B cell (primary cell): ENCODE data around the gene CST9L. TPM values are rescaled to one million over a fixed set of nuclear protein-coding genes. Genes with fewer than 3 reads are reported as not detected.

ENCODE experiments used
- ATAC-seq: fragments of 200-7000 bp; cut with Tn5 transposase; one replicate; pipeline ENCODE4 v1.10.0; 2021; ENCODE audit warnings: low read depth, mild to moderate bottlenecking, moderate number of reproducible peaks, moderate library complexity
- CTCF ChIA-PET: fragments of 350-600 bp; sonication (Branson Sonifier 250); formaldehyde crosslinking; loops from one replicate; lab custom pipeline; 2021; ENCODE audit warnings: antibody characterized with exemption, inconsistent platforms; lab: Charles Lee
- POLR2A ChIA-PET: fragments of 350-600 bp; sonication (Branson Sonifier 250); formaldehyde crosslinking; loops from one replicate; lab custom pipeline; 2021; ENCODE audit warnings: antibody characterized with exemption; lab: Charles Lee
- DNase-seq: peaks from one replicate; pipeline ENCODE4 v3.0.0; 2013
- H2AFZ ChIP-seq: 2 replicates; pipeline ENCODE4 v1.6.1; 2012; ENCODE audit warnings: mild to moderate bottlenecking, low read depth, low read length; ENCODE audit not compliant: insufficient read depth, poor library complexity, severe bottlenecking
- H3K27ac ChIP-seq, 2 donors: 1 replicate in 1 of 2; 2 replicates in 1 of 2; pipeline ENCODE4 v1.5.1; 2012 to 2013; ENCODE audit warnings: low read length in 2 of 2, mild to moderate bottlenecking in 2 of 2, moderate library complexity in 1 of 2
- H3K27me3 ChIP-seq, 4 experiments: fragments of 200-600 bp in 1 of 4; sonication (generic) in 1 of 4; replicated peaks in 1 of 4; 1 replicate in 2 of 4; 2 replicates in 2 of 4; pipeline versions ENCODE4 v1.6.1 to v1.7.0; 2013 to 2016; ENCODE audit warnings: low read length in 3 of 4, mild to moderate bottlenecking in 2 of 4, mixed read lengths in 1 of 4, moderate library complexity in 1 of 4; ENCODE audit not compliant: insufficient read depth in 4 of 4, control insufficient read depth in 3 of 4; ENCODE audit errors: control extremely low read depth in 1 of 4
- H3K36me3 ChIP-seq, 2 experiments: replicated peaks in 1 of 2; 1 replicate in 1 of 2; 2 replicates in 1 of 2; pipeline versions ENCODE4 v1.6.1 to v1.7.1; 2013; ENCODE audit warnings: low read length in 1 of 2; ENCODE audit not compliant: insufficient read depth in 2 of 2, control insufficient read depth in 1 of 2; ENCODE audit errors: control extremely low read depth in 1 of 2, extremely low read depth in 1 of 2
- H3K4me1 ChIP-seq, 2 donors: fragments of 200-600 bp in 1 of 2; sonication (generic) in 1 of 2; 1 replicate in 1 of 2; 2 replicates in 1 of 2; pipeline versions ENCODE4 v1.5.1 to v1.6.1; 2013 to 2017; ENCODE audit warnings: low read length in 2 of 2; ENCODE audit not compliant: control insufficient read depth in 2 of 2, insufficient read depth in 2 of 2
- H3K4me2 ChIP-seq: replicated peaks from 2 replicates; pipeline ENCODE3; 2012; ENCODE audit warnings: mild to moderate bottlenecking, low read depth, low read length; ENCODE audit not compliant: poor library complexity, severe bottlenecking
- H3K4me3 ChIP-seq, 5 experiments: fragments of 200-600 bp in 1 of 5; sonication (generic) in 1 of 5; 1 replicate in 3 of 5; 2 replicates in 2 of 5; pipeline versions ENCODE4 v1.5.1 to v1.7.0; 2011 to 2016; ENCODE audit warnings: low read length in 4 of 5, mild to moderate bottlenecking in 4 of 5, low read depth in 2 of 5, control low read depth in 1 of 5, moderate library complexity in 1 of 5; ENCODE audit not compliant: insufficient read depth in 1 of 5; ENCODE audit errors: control extremely low read depth in 1 of 5, extremely low read depth in 1 of 5
- H3K79me2 ChIP-seq: fragments of 200-600 bp; sonication (generic); one replicate; pipeline ENCODE4 v1.6.0; 2016; ENCODE audit warnings: low read length; ENCODE audit not compliant: control insufficient read depth, insufficient read depth
- H3K9ac ChIP-seq: fragments of 200-600 bp; sonication (generic); 2 replicates; pipeline ENCODE4 v1.6.1; 2017; ENCODE audit warnings: mild to moderate bottlenecking, low read length, moderate library complexity
- H3K9me3 ChIP-seq, 3 donors: one replicate each; pipeline versions ENCODE4 v1.6.1 to v1.7.1; 2013; ENCODE audit warnings: low read length in 2 of 3; ENCODE audit not compliant: control insufficient read depth in 2 of 3, insufficient read depth in 1 of 3; ENCODE audit errors: control extremely low read depth in 1 of 3
- H4K20me1 ChIP-seq: 2 replicates; pipeline ENCODE4 v1.6.0; 2012; ENCODE audit warnings: mild to moderate bottlenecking, low read length; ENCODE audit not compliant: insufficient read depth, control insufficient read depth, poor library complexity, severe bottlenecking
- H3K27ac Mint-ChIP-seq: one replicate; pipeline ENCODE4 v1.8.0; 2021; ENCODE audit warnings: mixed read lengths
- H3K27me3 Mint-ChIP-seq: one replicate; pipeline ENCODE4 v1.8.0; 2021; ENCODE audit warnings: mixed read lengths
- H3K4me1 Mint-ChIP-seq: one replicate; pipeline ENCODE4 v1.8.0; 2021; ENCODE audit warnings: mixed read lengths
- H3K4me3 Mint-ChIP-seq: one replicate; pipeline ENCODE4 v1.8.0; 2021; ENCODE audit warnings: mixed read lengths
- H3K9me3 Mint-ChIP-seq: one replicate; pipeline ENCODE4 v1.8.0; 2022; ENCODE audit warnings: mixed read lengths; ENCODE audit not compliant: insufficient read depth
- EZH2 ChIP-seq: IDR thresholded peaks from 2 replicates; pipeline ENCODE4 v1.6.1; 2012; ENCODE audit warnings: borderline replicate concordance, low read depth, mild to moderate bottlenecking, moderate library complexity, low read length; ENCODE audit not compliant: insufficient read depth, poor library complexity, severe bottlenecking
- WGBS: methylation state at CpG from one replicate; pipeline ENCODE4 v1.1.5; 2013; ENCODE audit warnings: missing lambda C conversion rate; ENCODE audit not compliant: insufficient coverage; 5-methylcytosine and 5-hydroxymethylcytosine counted together
- intact Hi-C: fragments of 100-400 bp; cut with micrococcal nuclease; formaldehyde crosslinking; loops from one replicate; pipeline ENCODE4 v1.10.0; 2022
- polyA plus RNA-seq: library from polyadenylated mRNA; depleted of rRNA; stranded (reverse); fragments of >200 nt; gene quantifications from 2 replicates; pipeline ENCODE4 v1.2.3, GENCODE V29; 2012
- total RNA-seq, 2 donors: library from RNA; stranded (reverse); fragments of 120-200 nt in 1 of 2; gene quantifications; 1 replicate in 1 of 2; 2 replicates in 1 of 2; pipeline versions ENCODE4 v1.2.3 to v1.2.4, GENCODE V29; 2013 to 2022
- TF ChIP-seq, protein P1 (sequence below): fragments of 200-600 bp; IDR thresholded peaks from one replicate; pipeline ENCODE4 v1.8.0; 2022; ENCODE audit warnings: antibody characterized with exemption, mild to moderate bottlenecking

Gene CST9L
- total and polyA plus RNA-seq, 2 donors (not counting 1 experiment from before 2014, with no cell fraction given) = not detected

DNA sequence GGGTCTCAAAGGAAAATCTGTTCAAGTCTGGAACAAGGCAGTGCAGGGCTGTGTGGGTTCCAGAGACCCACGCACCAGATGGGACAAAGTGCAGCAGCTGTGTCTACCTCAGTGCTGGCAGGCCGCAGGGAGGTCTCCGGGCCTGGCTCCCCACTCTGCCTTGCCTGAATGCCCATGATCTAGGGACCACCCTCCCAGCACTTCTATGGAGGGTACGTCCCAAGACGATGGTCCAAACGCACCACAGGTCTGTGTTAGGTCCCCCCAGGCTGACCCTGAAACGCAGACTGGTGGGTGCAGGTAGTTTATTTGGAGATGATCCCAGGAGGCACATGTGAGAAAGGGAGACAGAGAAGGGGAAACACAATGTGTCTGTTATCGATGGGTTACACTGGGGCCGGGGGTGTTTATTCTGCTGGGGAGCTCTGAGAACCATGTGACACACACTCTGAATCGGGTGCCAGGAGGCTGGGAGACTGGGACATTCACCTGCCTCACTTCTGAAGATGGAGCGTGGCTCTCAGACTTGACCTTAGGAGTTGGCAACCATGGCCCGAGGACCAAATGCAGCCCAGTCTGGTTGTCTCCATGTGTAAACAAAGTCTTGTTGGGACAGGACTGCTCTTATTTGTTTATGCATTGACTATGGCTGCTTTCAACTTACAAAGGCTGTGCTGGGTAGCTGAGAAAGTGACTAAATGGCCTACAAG is 21.7 kb downstream of the CST9L start:
- TF ChIP-seq, protein P1, sequence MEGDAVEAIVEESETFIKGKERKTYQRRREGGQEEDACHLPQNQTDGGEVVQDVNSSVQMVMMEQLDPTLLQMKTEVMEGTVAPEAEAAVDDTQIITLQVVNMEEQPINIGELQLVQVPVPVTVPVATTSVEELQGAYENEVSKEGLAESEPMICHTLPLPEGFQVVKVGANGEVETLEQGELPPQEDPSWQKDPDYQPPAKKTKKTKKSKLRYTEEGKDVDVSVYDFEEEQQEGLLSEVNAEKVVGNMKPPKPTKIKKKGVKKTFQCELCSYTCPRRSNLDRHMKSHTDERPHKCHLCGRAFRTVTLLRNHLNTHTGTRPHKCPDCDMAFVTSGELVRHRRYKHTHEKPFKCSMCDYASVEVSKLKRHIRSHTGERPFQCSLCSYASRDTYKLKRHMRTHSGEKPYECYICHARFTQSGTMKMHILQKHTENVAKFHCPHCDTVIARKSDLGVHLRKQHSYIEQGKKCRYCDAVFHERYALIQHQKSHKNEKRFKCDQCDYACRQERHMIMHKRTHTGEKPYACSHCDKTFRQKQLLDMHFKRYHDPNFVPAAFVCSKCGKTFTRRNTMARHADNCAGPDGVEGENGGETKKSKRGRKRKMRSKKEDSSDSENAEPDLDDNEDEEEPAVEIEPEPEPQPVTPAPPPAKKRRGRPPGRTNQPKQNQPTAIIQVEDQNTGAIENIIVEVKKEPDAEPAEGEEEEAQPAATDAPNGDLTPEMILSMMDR = no peak
- TF ChIP-seq EZH2 = no peak
- H3K9me3 Mint-ChIP-seq = no peaks in the 10 kb centered on the region
- ATAC-seq = no peak
- Histone ChIP-seq H3K9ac (no peak overlapping the region), H3K4me3 (no peak overlapping the region), H3K4me1 (no peaks in the 10 kb centered on the region), H3K27me3 (no peaks in the 10 kb centered on the region), H3K9me3 (no peaks in the 10 kb centered on the region), H4K20me1 (no peaks in the 10 kb centered on the region), H3K36me3 (no peaks in the 10 kb centered on the region), H3K4me2 (no peak overlapping the region), H2AFZ (no peak overlapping the region), H3K27ac (no peak overlapping the region), H3K79me2 (no peaks in the 10 kb centered on the region)
- H3K4me1 Mint-ChIP-seq = no peaks in the 10 kb centered on the region
- WGBS = 96% methylated on average over 11 of the region's 12 CpGs
- ChIA-PET CTCF (no interaction called here), POLR2A (no interaction called here)
- DNase-seq = no peak
- H3K4me3 Mint-ChIP-seq = no peak overlapping the region
- H3K27me3 Mint-ChIP-seq = no peaks in the 10 kb centered on the region
- H3K27ac Mint-ChIP-seq = no peak overlapping the region
- intact Hi-C loops = no loop called here

DNA sequence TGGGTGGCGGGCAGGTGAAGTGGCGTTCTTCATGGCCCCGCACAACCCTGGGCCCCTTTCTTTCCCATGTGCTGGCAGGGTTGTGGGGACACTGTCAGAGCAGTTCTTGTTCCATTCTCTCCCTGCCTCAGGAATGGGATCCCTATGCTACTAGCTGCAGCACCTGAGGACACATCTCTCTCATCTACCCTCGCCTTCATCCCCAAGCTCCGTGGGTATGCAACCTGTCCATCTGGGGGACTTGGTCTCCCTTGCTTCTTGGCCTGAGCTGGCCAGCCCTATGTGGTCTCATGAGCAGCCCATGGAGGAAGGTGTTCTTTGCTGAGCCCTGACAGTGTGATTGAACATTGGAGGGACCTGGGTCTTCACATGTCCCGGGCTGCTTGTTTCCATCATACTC is 24.2 kb downstream of the CST9L start:
- no peaks in the 10 kb centered on the region for H3K36me3 ChIP-seq
- WGBS = 100% methylated on average over 5 of the region's 6 CpGs

More for the DNA sequence above, 24.2 kb downstream of the CST9L start:
- Mint-ChIP-seq H3K27ac (no peak overlapping the region), H3K4me3 (no peak overlapping the region), H3K4me1 (no peaks in the 10 kb centered on the region), H3K27me3 (peaks cover 4% of the 10 kb centered on the region), H3K9me3 (no peaks in the 10 kb centered on the region)
- Histone ChIP-seq H3K4me2 (no peak overlapping the region), H3K79me2 (no peaks in the 10 kb centered on the region), H3K27ac (no peak overlapping the region), H3K4me1 (no peaks in the 10 kb centered on the region), H4K20me1 (no peaks in the 10 kb centered on the region), H3K9me3 (no peaks in the 10 kb centered on the region), H2AFZ (no peak overlapping the region), H3K9ac (no peak overlapping the region), H3K27me3 (no peaks in the 10 kb centered on the region), H3K4me3 (no peak overlapping the region)
- intact Hi-C loops = no loop called here
- TF ChIP-seq, protein P1 = no peak
- TF ChIP-seq EZH2 = no peak
- ChIA-PET POLR2A (no interaction called here), CTCF (no interaction called here)
- ATAC-seq = no peak
- DNase-seq = no peak
